Motor neuron (in vitro differentiated cells): ENCODE data around the gene PLSCR1. TPM values are rescaled to one million over a fixed set of nuclear protein-coding genes. Genes with fewer than 3 reads are reported as not detected.

ENCODE experiments used
- ATAC-seq, 8 experiments: fragments of 200-7000 bp; cut with Tn5 transposase; replicated peaks in 6 of 8; 2 replicates each; pipeline ENCODE4 v1.8.0; 2021; ENCODE audit warnings: mild to moderate bottlenecking in 8 of 8, moderate library complexity in 8 of 8
- H3K27ac ChIP-seq, 2 donors: fragments of 250-450 bp; sonication (Bioruptor Pico); 2 replicates each; pipeline ENCODE4 v1.9.0; 2021; ENCODE audit warnings: antibody characterized with exemption in 2 of 2, mild to moderate bottlenecking in 2 of 2, moderate library complexity in 1 of 2
- H3K4me1 ChIP-seq, 2 donors: fragments of 250-450 bp; sonication (Bioruptor Pico); replicated peaks in 1 of 2; 2 replicates each; pipeline ENCODE4 v1.6.1; 2021; ENCODE audit warnings: antibody characterized with exemption in 2 of 2, mild to moderate bottlenecking in 2 of 2, moderate library complexity in 1 of 2
- H3K4me3 ChIP-seq, 5 donors: fragments of 250-450 bp; sonication (Bioruptor Pico); 2 replicates each; pipeline ENCODE4 v1.9.0; 2021; ENCODE audit warnings: antibody characterized with exemption in 5 of 5, mild to moderate bottlenecking in 5 of 5, moderate library complexity in 4 of 5
- WGBS, 10 experiments: fragments of 450-650 bp; shearing (Covaris generic); methylation state at CpG; one replicate each; pipeline ENCODE4 v1.0.0; 2022; 5-methylcytosine and 5-hydroxymethylcytosine counted together
- in situ Hi-C, 9 experiments: fragments of 400-800 bp; cut with MboI; loops; one replicate each; pipeline ENCODE4 v1.15.0; 2021; ENCODE audit warnings: low sequenced_read_pairs in 9 of 9, low pct_unique_long_range_greater_than_20kb in 2 of 9; ENCODE audit not compliant: unreplicated experiment in 9 of 9
- total RNA-seq, 8 experiments: library from RNA; unstranded; fragments of 300-600 nt; gene quantifications; 2 replicates each; pipeline versions ENCODE4 v1.2.3 to v1.2.4, GENCODE V29; 2022

PLSCR1 gene, protein sequence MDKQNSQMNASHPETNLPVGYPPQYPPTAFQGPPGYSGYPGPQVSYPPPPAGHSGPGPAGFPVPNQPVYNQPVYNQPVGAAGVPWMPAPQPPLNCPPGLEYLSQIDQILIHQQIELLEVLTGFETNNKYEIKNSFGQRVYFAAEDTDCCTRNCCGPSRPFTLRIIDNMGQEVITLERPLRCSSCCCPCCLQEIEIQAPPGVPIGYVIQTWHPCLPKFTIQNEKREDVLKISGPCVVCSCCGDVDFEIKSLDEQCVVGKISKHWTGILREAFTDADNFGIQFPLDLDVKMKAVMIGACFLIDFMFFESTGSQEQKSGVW
- 100 to 1,000 TPM in 2 of 8 experiments, 10 to 100 TPM in 2, 1 to 10 TPM in 3, under 1 TPM in 1; 0.71 to 148 (median 37.1) TPM for total RNA-seq

DNA sequence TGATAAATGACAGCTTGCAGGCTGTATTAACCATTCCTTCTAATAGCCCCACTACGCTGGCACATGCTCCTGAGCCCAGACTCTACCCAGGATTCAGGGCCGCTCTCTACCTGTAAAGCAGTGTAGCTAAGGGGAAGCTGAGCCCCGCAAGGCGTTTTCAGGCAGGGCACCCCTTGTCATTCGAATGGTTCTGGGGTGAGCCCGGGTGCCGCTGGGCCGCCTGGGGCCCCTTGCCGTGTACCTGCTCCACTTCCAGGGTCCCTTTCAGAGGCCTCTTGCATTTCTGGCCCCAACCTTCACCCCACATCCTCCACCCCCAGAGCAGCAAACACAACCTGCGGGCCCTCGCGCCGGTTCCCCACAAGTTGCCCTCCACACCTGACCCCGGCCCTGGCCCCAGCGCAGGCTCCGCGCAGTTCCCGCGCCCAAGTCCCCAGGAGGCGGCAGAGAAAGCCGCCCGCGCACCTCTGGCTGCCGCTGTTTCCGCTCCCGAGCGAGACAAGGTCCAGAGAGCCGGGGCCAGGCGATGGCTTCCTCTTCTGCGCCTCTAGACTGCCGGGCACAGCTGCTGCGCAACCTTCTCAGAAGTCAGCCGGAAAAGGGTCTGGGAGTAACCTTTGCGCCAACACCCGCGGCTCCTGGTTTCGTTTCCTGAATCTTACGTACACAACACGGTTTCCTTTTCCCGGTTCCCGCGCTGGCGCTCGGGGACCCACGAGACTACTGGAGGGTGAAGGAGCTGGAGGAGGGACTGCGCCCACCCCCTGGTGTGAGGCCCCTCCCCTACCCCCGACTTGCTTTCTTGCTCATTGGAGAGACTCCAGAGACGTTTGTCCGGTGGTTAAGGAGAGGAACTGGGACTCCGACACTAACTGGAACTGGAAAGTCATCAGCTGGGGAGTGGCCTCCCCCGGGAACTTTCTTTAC is at the start of gene PLSCR1:
Gene PLSCR1 (minus strand): TSS at position 606 of the 927 bp plus-strand sequence. CDS start 8,055 bp downstream, outside the sequence.
- in situ Hi-C loops, result no loop called here
- 0% methylated on average over 1 to 6 of the region's 51 CpGs; no CpG with 5 or more reads in 4 of the 10 experiments for WGBS, 10 experiments
- Histone ChIP-seq H3K4me1 (peaks cover 0 to 2% of the 10 kb centered on the region in 2 donors), H3K4me3 (peak within 1 kb of the TSS; percentile 39 to 50 (median 44)), H3K27ac (no peak within 1 kb of the TSS)
- ATAC-seq, result peak; percentile 83 to 94 (median 88)

DNA sequence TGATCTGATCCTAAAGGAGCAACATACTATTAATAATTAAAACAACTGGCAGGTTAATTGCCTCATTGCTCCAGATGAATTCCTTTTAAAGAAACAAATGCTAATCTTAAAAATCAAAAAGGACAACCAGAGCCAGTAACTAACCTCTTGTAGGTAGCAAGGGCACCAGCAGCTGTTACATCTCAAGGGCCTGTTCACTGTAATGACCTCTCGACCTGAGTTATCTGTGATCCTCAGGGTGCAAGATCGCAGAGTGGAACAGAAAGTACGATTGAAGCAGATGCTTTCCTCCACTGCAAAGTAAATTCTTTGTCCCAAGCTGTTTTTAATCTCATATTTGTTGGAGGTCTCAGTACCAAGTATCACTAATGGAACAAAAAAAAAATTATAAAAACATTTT is 49.4 kb upstream of the PLSCR1 start:
- H3K4me3 ChIP-seq, result no peak overlapping the region
- ATAC-seq, result no peak
- H3K4me1 ChIP-seq, result peaks cover 0 to 3% of the 10 kb centered on the region in 2 donors
- in situ Hi-C loops, result loop anchor here in 4 of 9 experiments (25.0 kb wide), 2 partner anchors 256 to 381 kb away; no protein-coding TSS in a partner anchor
- H3K27ac ChIP-seq, result no peak overlapping the region
- 60 to 100% (median 93%) methylated on average over 1 to 3 of the region's 3 CpGs; no CpG with 5 or more reads in 2 of the 10 experiments for WGBS, 10 experiments

DNA sequence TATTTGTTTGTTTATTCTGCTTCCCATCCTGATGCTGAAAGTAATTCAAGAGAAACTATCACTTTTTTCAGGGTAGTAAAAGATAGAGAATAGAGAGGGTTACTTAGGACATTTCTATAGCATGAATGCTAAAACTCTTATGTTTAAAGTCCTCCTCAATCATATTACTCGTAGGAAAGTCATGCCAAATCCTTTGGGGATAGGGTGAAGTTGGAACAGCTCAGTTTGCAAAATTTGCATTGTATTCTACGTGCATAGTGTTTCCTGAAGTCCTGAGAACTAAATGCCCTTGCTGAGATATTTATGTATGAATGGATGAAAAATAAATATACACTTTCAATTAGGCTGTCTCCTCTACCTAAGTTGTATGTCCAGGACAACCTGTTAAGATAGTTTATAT is 46.1 kb upstream of the PLSCR1 start:
- Histone ChIP-seq H3K4me3 (no peak overlapping the region), H3K27ac (no peak overlapping the region), H3K4me1 (no peaks in the 10 kb centered on the region)
- WGBS, 10 experiments, result 0 to 86% (median 20%) methylated on average over 1 to 2 of the region's 2 CpGs; no CpG with 5 or more reads in 2 of the 10 experiments
- peak in 1 of 8 experiments; percentile 25 for ATAC-seq
- in situ Hi-C loops, result loop anchor here in 4 of 9 experiments (25.0 kb wide), 2 partner anchors 253 to 378 kb away; no protein-coding TSS in a partner anchor

DNA sequence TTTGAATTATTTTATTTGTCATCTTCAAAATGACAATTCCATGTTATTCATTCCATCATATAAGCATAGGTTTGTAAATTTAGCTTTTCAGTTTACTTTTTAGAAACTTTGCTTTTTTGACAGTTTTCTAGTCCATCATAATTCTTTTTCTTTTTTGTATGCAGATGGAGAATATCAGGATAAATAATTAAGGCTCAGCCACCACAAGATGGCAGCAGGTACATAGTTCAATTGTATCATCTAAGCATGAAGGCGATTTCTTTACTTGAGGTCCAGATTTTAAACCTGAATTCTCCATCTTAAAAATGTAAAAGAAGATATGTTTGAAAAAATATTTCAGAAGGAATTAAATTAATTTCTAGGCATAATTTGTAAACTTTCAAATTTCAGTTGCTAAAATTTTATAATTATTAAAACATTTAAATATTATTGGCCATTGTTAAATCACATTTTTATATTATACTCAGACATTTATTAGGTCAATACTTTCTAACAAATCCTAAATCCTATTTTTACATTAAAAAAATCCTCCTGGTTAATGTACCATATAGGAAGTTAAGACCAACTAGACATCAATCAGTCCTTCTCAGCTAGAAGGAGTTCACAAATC is 45.6 kb upstream of the PLSCR1 start:
- peak in 3 of 8 experiments; percentile 39 to 51 (median 48) for ATAC-seq
- H3K4me1 ChIP-seq, result no peaks in the 10 kb centered on the region
- H3K4me3 ChIP-seq, result no peak overlapping the region
- no peak overlapping the region for H3K27ac ChIP-seq
- in situ Hi-C loops, result loop anchor here in 4 of 9 experiments (25.0 kb wide), 2 partner anchors 253 to 378 kb away; no protein-coding TSS in a partner anchor
- 0 to 86% (median 23%) methylated on average over 1 of the region's 1 CpG; no CpG with 5 or more reads in 2 of the 10 experiments for WGBS, 10 experiments

DNA sequence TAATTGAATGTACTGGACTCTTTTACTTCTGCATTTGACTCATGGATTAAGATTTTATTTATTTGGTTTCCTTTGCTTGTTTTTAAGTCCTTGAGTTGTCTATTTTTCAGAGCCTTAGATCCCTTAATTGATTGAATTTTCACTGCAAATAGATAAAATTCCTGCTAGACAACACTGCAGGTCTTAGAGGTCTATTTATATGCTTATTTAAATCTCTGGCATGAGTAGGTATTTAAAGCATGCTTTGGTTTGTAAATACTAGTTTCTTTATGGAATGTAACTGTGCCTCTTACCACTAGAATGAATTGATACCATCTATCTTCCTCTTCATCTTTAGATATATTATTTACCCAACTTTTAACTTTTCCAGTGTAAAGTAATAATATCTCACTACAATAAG is 40.7 kb upstream of the PLSCR1 start:
- in situ Hi-C loops, result loop anchor here in 4 of 9 experiments (25.0 kb wide), 2 partner anchors 248 to 373 kb away; no protein-coding TSS in a partner anchor
- Histone ChIP-seq H3K4me3 (no peak overlapping the region), H3K27ac (no peak overlapping the region), H3K4me1 (no peaks in the 10 kb centered on the region)
- peak in 1 of 8 experiments; percentile 31 for ATAC-seq

DNA sequence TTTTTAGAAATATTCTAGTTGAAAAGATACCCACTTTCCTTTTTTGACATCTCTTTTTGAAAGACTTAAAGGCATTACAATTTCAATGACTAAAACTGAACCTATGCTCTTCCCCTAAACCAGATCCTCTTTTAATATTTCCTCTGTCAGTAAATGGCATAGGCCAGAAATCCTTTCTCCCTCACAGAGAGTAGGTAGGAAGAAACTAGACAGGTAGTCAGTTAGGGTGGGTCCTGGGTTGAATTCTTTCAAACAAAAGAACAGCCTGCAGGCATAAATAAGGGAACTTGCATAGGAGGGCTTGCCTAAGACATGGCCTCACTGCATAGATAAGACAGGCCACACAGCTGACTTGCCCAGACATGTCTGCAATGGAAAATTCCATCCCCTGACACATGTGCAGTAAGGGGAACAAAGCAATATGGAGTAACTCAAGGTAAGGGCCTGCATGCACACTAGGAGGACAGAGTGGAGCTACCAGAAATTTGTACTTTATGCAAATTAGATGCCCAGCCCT is 37.6 kb upstream of the PLSCR1 start:
- no peak overlapping the region for H3K27ac ChIP-seq
- in situ Hi-C loops, result loop anchor here in 4 of 9 experiments (25.0 kb wide), 2 partner anchors 245 to 370 kb away; no protein-coding TSS in a partner anchor

DNA sequence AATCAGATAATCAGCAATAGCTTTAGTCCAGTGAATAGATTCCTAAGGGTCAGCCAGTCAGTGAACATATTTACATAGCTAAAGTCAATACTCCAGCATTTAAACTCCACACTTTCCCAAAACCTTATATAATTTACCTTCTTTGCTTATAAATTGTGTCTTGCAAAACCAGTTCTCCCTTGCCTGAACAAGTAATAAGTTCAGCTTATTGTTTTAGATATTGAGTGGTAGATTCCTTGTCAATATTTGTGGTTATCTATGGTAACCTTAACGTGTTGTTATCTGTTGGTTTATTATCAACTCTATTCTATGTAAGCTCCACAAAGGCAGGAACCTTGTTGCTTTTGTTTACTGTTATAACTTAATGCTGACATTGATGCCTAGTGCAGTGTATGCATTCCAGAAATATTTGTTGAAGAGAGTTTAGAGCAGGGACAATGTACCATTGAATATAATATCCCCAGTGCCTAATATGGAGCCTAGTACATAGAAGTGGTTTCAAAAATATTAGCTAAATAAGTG is 36.7 kb upstream of the PLSCR1 start:
- Histone ChIP-seq H3K4me3 (no peak overlapping the region), H3K27ac (no peak overlapping the region), H3K4me1 (no peaks in the 10 kb centered on the region)
- WGBS, 10 experiments, result 13 to 100% (median 88%) methylated on average over 1 of the region's 1 CpG; no CpG with 5 or more reads in 1 of the 10 experiments
- peak in 1 of 8 experiments; percentile 61 for ATAC-seq
- in situ Hi-C loops, result loop anchor here in 4 of 9 experiments (25.0 kb wide), 2 partner anchors 244 to 369 kb away; no protein-coding TSS in a partner anchor

More for the DNA sequence above, 37.6 kb upstream of the PLSCR1 start:
- H3K4me1 ChIP-seq, result no peaks in the 10 kb centered on the region
- no peak overlapping the region for H3K4me3 ChIP-seq
- peak in 2 of 8 experiments; percentile 82 to 83 for ATAC-seq

DNA sequence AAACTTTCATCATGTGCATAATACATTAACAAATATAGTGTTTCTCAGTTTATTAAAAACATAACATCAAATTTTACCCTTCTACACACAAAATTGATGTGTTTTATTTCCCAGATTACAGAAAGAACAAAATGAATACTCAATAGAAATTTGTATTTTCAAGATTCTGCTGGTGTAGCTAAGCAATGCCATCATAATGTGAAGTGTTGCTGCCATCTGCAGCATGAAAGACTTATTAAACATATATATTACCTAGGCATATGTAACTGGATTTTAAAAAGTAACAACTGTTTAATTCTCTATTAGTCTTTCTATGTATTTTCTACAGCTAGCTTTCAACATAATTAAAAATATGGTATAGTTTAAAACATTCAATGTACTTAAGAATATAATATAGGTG is 33.3 kb upstream of the PLSCR1 start:
- ATAC-seq, result peak in 3 of 8 experiments; percentile 37 to 74 (median 71)
- H3K4me1 ChIP-seq, result no peaks in the 10 kb centered on the region
- in situ Hi-C loops, result loop anchor here in 5 of 9 experiments (10.0 to 25.0 kb wide), 3 partner anchors 240 to 365 kb away; no protein-coding TSS in a partner anchor

DNA sequence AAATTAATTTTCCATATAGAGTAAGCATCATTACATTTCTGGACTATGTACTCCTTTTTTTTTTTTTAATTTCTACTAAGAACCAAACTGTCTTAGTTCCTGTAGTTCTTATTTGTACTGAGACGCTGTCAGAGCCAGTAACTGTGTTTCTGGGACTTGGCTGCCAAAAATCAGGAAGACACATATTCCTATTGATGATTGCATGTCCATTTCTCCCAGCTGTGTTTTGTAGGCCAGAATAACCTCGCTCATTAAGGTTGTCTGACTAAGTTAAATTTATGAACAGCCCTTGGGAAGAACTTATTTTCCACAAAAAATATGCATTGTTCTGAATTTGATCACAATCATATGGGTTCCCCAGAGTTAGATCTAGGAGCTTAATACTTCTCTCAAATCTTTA is 31.2 kb upstream of the PLSCR1 start:
- H3K27ac ChIP-seq, result no peak overlapping the region
- no peak overlapping the region for H3K4me3 ChIP-seq
- in situ Hi-C loops, result loop anchor here in 5 of 9 experiments (10.0 to 25.0 kb wide), 3 partner anchors 238 to 363 kb away; no protein-coding TSS in a partner anchor
- no peak for ATAC-seq
- H3K4me1 ChIP-seq, result no peaks in the 10 kb centered on the region
- 31 to 100% (median 91%) methylated on average over 1 to 2 of the region's 2 CpGs for WGBS, 10 experiments

More for the DNA sequence above, 33.3 kb upstream of the PLSCR1 start:
- Histone ChIP-seq H3K4me3 (no peak overlapping the region), H3K27ac (no peak overlapping the region)

DNA sequence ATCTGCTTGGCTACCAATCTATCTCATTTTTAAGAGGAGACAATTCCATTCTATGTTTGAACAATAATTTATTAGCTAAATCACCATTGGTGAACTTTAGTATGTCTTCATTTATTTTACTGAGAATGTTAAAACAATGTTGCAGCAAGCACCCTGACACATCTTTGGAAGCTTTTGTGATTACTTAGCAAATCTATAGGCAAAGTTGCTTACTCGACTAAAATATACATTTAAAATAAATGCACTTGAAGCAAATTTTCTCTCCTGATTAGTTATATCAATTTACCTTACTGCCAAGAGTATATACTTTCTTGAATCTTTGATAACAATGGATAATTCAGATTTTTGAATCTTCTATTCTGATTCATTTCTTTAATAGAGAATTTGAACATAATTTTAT is 29.8 kb upstream of the PLSCR1 start:
- WGBS, 10 experiments, result 55 to 100% (median 86%) methylated on average over 1 of the region's 1 CpG
- H3K27ac ChIP-seq, result no peak overlapping the region
- in situ Hi-C loops, result loop anchor here in 1 of 9 experiments (10.0 to 25.0 kb wide), 2 partner anchors 239 to 362 kb away; no protein-coding TSS in a partner anchor
- no peak for ATAC-seq
- no peak overlapping the region for H3K4me3 ChIP-seq
- no peaks in the 10 kb centered on the region for H3K4me1 ChIP-seq

DNA sequence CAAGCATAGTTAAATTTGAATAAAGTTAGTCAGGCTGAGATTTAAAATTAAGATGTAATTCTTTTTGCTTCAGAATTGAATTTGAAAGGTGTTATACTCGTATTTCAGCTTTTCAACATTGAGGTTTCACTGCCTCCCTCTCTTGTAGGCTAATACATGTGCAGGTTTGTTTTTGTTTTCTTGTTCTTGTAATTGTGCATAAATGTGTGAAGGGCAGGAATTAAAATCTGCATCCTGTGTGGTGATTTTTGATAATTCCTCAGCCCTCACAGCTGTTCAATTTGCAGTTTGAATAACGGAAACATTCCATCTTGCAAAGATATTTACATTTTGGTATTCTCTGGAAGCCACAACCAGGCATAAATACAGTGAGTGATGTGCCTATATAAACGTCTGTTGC is 24.9 kb upstream of the PLSCR1 start:
- no peaks in the 10 kb centered on the region for H3K4me1 ChIP-seq
- H3K27ac ChIP-seq, result no peak overlapping the region
- WGBS, 10 experiments, result 0 to 67% (median 36%) methylated on average over 1 to 3 of the region's 3 CpGs
- no peak overlapping the region for H3K4me3 ChIP-seq
- peak in 3 of 8 experiments; percentile 90 to 95 (median 92) for ATAC-seq
- in situ Hi-C loops, result loop anchor here in 1 of 9 experiments (25.0 kb wide), 1 partner anchor 357 kb away; no protein-coding TSS in a partner anchor

DNA sequence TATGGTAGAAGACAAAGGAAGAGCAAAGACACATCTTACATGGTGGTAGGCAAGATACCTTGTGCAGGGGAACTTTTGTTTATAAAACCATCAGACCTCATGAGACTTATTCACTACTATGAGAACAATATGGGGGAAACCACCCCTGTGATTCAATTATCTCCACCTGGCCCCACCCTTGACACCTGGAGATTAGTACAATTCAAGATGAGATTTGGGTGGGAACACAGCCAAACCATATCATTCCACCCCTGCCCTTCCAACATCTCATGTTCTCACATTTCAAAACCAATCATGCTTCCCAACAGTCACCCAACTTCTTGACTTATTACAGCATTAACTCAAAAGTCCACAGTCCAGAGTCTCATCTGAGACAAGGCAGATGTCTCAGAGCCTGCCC is 21.7 kb upstream of the PLSCR1 start:
- ATAC-seq, result no peak
- no peak overlapping the region for H3K4me3 ChIP-seq
- H3K27ac ChIP-seq, result no peak overlapping the region
- H3K4me1 ChIP-seq, result no peaks in the 10 kb centered on the region
- in situ Hi-C loops, result loop anchor here in 1 of 9 experiments (25.0 kb wide), 1 partner anchor 354 kb away; no protein-coding TSS in a partner anchor
